ENCODE measurements around the gene RAB43. TPM values are rescaled to one million over a fixed set of nuclear protein-coding genes. Genes with fewer than 3 reads are reported as not detected.

Gene RAB43
- 11.4 and 13.2 TPM in 2 replicates for total RNA-seq

DNA sequence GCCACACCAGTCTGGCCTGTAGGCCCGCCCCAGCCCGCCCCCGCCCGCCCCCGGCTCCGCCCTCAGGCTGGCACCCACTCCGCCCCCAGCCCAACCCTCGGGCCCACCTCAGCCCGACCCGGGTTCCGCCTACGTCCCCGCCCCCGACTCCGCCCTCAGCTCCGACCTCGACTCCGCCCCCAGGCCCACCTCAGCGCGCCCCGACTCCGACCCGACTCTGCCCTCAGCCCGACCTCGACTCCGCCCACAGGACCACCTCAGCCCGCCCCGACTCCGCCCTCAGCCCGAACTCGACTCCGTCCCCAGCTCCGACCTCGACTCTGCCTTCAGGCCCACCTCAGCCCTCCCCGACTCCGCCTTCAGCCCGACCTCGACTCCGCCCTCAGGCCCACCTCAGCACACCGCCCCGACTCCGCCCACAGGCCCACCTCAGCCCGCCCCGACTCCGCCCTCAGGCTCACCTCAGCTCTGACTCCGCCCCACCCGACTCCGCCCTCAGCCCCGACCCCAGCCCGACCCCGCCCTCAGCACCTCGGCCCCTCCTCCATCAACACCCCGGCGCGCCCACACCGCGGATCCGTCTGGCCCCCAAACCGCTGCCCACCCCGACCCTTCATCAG is at the start of gene RAB43:
Gene RAB43, minus strand, starts transcription at position 13 of the 620 bp plus-strand sequence. CDS start 315 bp downstream, outside the sequence.

DNA sequence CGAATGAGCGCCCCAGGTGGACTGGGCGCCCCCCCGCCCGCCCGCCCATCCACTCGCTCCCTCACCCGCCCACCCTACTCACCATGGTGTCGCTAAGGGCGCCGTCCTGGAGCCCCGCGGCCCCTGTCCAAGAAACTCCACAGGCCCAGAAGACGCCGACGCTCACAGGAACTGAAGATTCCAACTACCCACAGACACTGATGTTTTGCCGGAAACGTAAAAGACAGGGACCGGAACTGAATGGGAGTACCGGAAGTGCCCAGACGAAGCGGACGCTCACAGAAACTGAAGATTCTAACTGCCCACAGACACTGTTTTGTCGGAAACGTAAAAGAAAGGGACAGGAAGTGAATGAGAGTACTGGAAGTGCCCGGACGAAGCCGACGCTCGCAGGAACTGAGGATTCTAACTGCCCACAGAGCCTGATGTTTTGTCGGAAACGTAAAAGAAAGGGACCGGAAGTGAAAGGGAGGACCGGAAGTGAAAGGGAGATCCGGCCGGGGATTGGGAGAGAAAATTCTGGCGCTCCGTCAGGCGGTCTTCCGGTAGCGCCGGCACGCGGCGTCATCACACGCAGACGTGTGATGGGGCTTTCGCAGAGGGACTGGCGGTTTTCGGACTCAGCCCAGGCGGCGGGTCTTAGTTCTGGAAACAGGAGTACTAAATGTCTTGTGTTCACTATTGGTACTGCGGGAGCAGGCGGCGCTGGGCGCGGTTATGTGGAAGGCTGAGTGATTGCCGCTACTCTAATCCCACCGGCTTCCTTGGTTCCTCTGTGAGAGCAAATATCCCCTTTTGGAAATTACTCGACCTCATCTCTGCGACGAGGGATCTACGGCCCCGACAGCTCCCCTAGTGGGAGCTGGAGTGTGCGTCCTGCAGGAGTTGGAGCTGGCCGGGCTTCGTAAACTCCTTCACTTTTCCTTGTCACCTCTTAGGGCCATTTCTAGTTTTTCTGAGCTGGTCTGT is 39.6 kb upstream of the RAB43 start, which contains the start of gene ISY1:
Gene ISY1, minus strand, starts transcription at position 173 of the 969 bp plus-strand sequence. Its CDS starts 88 bp downstream, at position 85.

DNA sequence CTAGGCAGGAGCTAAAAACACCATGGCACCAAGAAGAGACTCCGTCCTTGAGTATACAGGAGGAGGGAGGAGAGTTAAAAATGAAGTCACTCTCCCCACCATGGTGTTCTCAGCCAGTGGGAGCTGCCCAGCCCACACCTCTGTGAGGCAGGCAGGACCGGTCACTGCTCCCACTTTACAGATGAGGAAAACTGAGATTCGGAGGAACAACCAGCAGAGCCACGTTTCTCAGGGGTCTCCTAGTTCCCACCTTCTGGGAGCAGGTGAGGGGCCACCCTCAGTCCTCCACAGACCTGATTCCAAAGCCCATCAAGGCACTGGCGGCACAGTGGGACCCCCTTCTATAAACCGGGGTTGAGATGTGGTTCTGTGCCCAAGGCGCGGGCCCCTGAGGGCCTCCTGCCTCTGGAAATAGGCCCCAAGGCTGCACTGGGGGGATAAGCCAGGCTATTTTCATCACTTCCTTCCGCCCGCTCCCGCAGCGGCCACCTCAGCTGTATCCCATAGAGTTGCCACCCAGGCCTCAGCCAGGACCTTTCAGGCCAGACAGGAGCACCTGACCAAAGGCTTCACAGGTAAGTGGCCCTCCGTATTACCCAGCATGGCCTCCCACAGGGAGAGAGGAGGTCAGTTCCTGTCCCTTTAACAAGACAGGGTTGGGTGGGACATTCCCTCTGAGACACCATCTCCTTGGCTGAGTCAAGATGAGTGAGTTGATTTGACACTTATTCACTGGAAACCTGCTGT is 61.2 kb downstream of the RAB43 start, which contains the start of gene GP9:
Gene GP9, plus strand, starts transcription at position 504 of the 747 bp plus-strand sequence. CDS start 961 bp downstream, outside the sequence.

Other genes starting within 250 kb of the RAB43 start
- gene ACAD9, start 242.2 kb downstream of the RAB43 start, total RNA-seq: 45.5 and 56.0 TPM in 2 replicates
- not detected in 2 replicates for gene CFAP92, start 127.7 kb downstream of the RAB43 start, total RNA-seq
- gene EFCC1, start 120.5 kb downstream of the RAB43 start, total RNA-seq: not detected in 2 replicates
- gene GP9, start 61.0 kb downstream of the RAB43 start, total RNA-seq: not detected in 2 replicates
- gene ISY1, start 39.3 kb upstream of the RAB43 start, total RNA-seq: 25.9 and 37.7 TPM in 2 replicates
- 248 and 334 TPM in 2 replicates for gene CNBP, start 62.1 kb upstream of the RAB43 start, total RNA-seq
- gene COPG1, start 127.8 kb upstream of the RAB43 start, total RNA-seq: 352 and 362 TPM in 2 replicates
- gene HMCES, start 157.1 kb upstream of the RAB43 start, total RNA-seq: 20.6 and 33.1 TPM in 2 replicates

All from uterine smooth muscle cell (primary cell).